Activated CD4-positive, alpha-beta memory T cell treated with anti-CD3 and anti-CD28 coated beads, Interleukin-2, amount 10 ng/mL, durations not matched to agents 7 days and 5 days (primary cell): ENCODE data around the gene KLK10. TPM values are rescaled to one million over a fixed set of nuclear protein-coding genes. Genes with fewer than 3 reads are reported as not detected.

Experiments
- CTCF ChIA-PET: fragments of 350-600 bp; sonication (Branson Sonifier 250); formaldehyde crosslinking; loops from one replicate; lab custom pipeline; 2021; ENCODE audit warnings: antibody characterized with exemption, inconsistent platforms; lab: Charles Lee
- POLR2A ChIA-PET: fragments of 350-600 bp; sonication (Branson Sonifier 250); formaldehyde crosslinking; loops from one replicate; lab custom pipeline; 2021; ENCODE audit warnings: antibody characterized with exemption; lab: Charles Lee
- DNase-seq: peaks from one replicate; pipeline ENCODE4 v3.0.0-alpha.2; 2020
- H3K27ac Mint-ChIP-seq: one replicate; pipeline ENCODE4 v1.8.0; 2021; ENCODE audit warnings: mild to moderate bottlenecking, mixed read lengths
- H3K27me3 Mint-ChIP-seq: one replicate; pipeline ENCODE4 v1.8.0; 2021; ENCODE audit warnings: mixed read lengths
- H3K36me3 Mint-ChIP-seq: one replicate; pipeline ENCODE4 v1.8.0; 2021; ENCODE audit warnings: low read depth, mixed read lengths
- H3K4me1 Mint-ChIP-seq: one replicate; pipeline ENCODE4 v1.8.0; 2021; ENCODE audit warnings: mixed read lengths
- H3K4me3 Mint-ChIP-seq: one replicate; pipeline ENCODE4 v1.8.0; 2021; ENCODE audit warnings: mild to moderate bottlenecking, mixed read lengths
- H3K9me3 Mint-ChIP-seq: one replicate; pipeline ENCODE4 v1.8.0; 2021; ENCODE audit warnings: mixed read lengths
- total RNA-seq, 2 experiments: library from RNA; stranded (reverse); gene quantifications; one replicate each; pipeline ENCODE4 v1.2.3, GENCODE V29; 2021

Gene KLK10, protein sequence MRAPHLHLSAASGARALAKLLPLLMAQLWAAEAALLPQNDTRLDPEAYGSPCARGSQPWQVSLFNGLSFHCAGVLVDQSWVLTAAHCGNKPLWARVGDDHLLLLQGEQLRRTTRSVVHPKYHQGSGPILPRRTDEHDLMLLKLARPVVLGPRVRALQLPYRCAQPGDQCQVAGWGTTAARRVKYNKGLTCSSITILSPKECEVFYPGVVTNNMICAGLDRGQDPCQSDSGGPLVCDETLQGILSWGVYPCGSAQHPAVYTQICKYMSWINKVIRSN
- not detected for total RNA-seq

DNA sequence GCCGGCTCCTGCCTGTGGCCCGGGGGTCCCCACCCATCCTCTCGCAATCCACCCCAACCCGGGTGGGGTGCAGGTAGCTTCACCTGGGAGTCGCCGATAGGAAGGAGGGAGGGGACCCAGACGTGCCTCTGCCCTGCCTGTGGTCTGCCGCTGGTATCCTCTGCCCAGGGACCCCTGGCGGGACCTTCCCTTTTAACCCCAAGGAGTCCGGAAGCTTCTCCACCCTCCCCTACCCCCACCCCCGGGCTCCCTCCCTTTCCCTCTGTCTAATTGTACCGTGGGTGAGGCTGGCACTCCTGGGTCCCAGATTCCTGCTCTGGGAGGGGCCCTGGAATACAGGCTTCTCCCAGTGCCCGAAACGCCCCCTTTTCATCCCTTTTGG is at the start of gene KLK10:
TSS of gene KLK10 (minus strand) at position 166 of the 382 bp plus-strand sequence. CDS start 579 bp downstream, outside the sequence.
- Mint-ChIP-seq H3K36me3 (peaks cover 2% of the 10 kb centered on the region), H3K27me3 (peaks cover 48% of the 10 kb centered on the region), H3K27ac (no peak within 1 kb of the TSS), H3K4me1 (peaks cover 22% of the 10 kb centered on the region), H3K9me3 (no peaks in the 10 kb centered on the region), H3K4me3 (no peak within 1 kb of the TSS)
- ChIA-PET POLR2A (no interaction called here), CTCF (no interaction called here)
- no peak for DNase-seq

DNA sequence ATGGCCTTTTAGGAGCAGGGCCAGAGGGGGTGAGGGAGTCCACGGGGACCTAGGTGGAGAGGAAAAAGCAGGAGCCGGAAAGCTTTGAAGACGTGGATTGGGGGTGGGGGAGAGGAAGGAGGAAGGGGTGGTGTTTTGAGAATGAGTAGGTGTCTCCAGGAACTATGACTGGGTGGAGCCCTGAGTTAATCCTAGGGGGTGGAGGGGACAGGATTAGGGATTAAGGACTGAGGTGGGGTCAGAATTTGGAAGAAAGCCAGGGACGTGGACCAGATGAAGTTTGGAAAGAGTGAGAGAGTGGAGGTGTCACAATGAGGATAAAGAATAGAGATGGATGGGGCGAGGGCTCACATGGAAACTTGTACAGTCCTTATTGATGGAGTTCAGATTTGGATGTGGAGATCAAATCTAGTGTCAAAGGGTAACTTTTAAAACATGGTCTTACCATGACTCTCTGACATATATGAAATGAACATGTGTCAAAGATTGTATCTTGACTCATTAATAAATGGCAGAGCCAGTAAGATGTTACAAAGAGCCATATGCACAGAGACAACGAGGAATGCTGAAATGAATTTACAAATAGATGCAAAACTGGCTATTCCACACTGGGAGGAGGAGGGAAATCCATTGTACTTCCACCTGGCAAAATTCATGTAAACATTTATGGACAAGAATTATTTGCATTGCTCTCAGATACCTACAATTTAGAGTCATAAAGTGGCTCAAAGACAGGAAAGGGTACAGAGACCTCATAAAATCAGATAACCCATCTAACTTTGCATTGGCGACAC is 47.1 kb upstream of the KLK10 start:
- Mint-ChIP-seq H3K9me3 (no peaks in the 10 kb centered on the region), H3K27ac (no peak overlapping the region), H3K4me3 (no peak overlapping the region), H3K4me1 (no peaks in the 10 kb centered on the region), H3K27me3 (peaks cover 32% of the 10 kb centered on the region), H3K36me3 (no peaks in the 10 kb centered on the region)
- ChIA-PET CTCF (no interaction called here), POLR2A (no interaction called here)
- no peak for DNase-seq

DNA sequence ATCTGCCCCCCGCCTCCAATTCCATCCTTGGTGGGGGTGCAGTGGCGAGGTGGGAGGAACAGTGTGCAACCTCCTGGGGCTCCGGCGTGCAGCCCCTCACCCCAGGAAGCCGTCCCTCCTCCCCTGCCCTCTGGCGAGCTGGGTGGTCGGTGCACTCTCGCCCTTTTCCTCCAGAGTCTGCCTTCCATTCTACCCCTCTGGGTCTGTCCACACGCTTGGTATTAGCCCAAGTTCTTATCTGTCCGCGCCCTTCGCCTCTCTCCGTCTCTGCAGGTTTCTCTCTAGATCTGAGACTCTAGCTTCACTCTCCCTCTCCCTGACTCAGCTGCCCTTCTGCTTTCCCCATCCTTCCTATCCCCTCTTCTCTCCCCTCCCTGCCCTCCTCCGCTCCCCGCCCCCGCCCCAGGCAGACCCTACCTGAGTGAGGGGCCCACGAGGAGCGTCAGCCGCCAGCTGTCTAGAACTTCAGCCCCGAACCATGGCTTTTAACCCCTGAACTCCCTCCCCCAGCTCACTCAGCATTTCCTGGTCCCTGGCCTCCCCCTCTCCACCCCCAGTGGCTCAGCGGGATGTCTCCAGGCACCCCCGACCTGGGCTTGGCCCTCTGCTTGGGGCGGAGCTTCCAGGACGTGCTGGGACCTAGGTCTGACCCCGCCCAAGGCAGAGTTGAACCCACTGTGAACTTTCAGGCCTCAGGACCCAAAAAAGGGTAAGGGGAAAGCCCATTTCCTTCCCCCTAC is 45.9 kb upstream of the KLK10 start:
- Mint-ChIP-seq H3K36me3 (no peaks in the 10 kb centered on the region), H3K27me3 (peaks cover 38% of the 10 kb centered on the region), H3K27ac (no peak overlapping the region), H3K4me3 (no peak overlapping the region), H3K9me3 (no peaks in the 10 kb centered on the region), H3K4me1 (no peaks in the 10 kb centered on the region)
- ChIA-PET POLR2A (no interaction called here), CTCF (no interaction called here)
- no peak for DNase-seq

DNA sequence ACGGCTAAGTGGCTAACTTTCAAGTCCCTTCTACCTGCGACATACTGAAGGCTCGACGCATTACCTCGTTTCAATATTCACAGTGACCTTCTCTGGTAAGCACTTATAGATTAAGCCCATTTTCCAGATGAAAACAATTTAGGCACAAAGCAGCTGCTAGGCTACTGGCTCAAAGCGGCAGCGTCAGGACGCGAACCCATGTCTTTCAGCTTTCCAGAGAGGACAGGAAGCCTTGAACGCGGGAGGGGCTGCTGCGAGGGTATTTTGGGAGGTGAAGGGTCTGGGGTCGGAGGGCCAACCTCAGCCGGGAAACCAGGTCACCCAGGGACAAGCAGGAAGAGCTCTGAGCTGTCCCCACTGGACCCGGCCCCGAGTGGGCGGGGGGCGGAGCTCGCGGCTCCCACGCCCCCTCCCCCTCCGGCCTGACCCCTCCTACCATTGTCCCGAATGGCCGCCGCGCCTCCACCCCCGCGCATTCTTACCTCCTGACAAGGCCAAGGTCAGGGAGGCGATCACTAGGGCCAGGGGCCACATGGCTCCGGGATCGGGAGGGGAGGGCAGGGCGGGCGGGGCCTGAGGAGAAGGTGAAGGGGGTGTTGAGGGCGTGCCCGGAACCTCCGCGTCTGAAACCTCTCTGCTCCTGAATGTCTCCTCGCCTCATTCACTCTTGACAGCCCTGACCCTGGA is 45.2 kb upstream of the KLK10 start, which contains the start of gene KLK13:
TSS of gene KLK13 (minus strand) at position 559 of the 687 bp plus-strand sequence. CDS start at position 534, 25 bp downstream.
- no peak for DNase-seq
- Mint-ChIP-seq H3K27me3 (peaks cover 38% of the 10 kb centered on the region), H3K36me3 (no peaks in the 10 kb centered on the region), H3K27ac (no peak within 1 kb of the TSS), H3K4me3 (no peak within 1 kb of the TSS), H3K9me3 (no peaks in the 10 kb centered on the region), H3K4me1 (no peaks in the 10 kb centered on the region)
- ChIA-PET CTCF (no interaction called here), POLR2A (no interaction called here)

DNA sequence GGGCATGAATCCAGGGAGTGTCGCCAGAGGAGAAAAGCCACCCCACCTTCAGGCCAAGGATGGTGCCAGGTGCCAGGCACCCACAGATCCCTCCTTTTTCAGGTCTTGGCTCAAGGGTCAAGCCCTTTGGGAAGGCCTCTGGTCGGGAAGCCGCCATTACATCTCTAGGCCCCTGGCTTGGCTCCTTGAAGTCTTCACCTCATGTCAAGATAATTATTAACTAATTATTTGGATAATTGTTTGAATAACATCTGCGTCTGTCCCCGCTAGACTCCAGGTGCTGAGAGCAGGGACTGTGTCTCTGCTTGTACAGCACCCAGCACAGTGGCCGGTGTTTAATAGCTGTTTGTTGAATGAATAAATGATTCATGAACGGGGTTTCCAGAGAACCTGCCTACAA is 44.2 kb upstream of the KLK10 start:
- Mint-ChIP-seq H3K4me1 (no peaks in the 10 kb centered on the region), H3K4me3 (no peak overlapping the region), H3K27ac (no peak overlapping the region), H3K36me3 (no peaks in the 10 kb centered on the region), H3K9me3 (no peaks in the 10 kb centered on the region), H3K27me3 (peaks cover 41% of the 10 kb centered on the region)
- CTCF ChIA-PET, result no interaction called here
- no peak for DNase-seq
- POLR2A ChIA-PET, result no interaction called here

DNA sequence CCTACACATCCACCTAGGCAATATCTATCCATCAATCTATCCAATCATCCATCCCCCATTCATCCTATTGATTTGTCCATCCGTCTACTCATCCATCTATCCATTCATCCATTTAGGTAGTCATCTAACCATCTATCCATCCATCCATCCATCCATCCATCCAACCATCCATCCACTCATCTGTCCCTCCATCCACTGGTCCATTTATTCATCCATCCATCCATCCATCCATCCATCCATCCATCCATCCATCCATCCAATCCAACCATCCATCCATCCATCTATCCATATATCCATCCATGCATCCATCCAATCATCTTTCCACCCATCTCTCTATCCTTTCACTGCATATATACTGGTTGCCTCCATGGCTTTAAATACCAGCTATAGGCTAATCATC is 41.5 kb upstream of the KLK10 start:
- no peaks in the 10 kb centered on the region for H3K36me3 Mint-ChIP-seq
- H3K4me3 Mint-ChIP-seq, result no peak overlapping the region
- no peak for DNase-seq
- H3K4me1 Mint-ChIP-seq, result no peaks in the 10 kb centered on the region
- POLR2A ChIA-PET, result no interaction called here
- no peak overlapping the region for H3K27ac Mint-ChIP-seq
- CTCF ChIA-PET, result no interaction called here
- H3K9me3 Mint-ChIP-seq, result no peaks in the 10 kb centered on the region
- H3K27me3 Mint-ChIP-seq, result peaks cover 43% of the 10 kb centered on the region

DNA sequence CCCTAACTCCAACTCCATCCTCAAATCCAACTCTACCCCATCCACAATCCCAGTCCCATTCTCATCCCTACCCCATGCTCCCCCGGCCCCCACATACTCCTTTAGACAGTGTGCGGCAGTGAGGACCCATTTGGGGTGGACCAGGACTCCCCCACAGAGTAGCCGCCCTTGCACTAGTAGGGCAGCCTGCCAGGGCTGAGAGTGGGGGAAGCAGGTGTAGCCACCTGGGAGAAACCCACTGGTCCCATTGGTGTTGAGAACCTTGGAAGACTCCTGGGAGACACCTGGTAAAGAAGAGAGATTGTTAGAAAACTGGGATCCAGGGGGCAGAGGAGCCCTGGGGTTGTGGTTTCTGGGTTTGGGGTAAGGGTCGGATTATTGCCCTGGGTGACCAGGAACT is 40.8 kb upstream of the KLK10 start:
- POLR2A ChIA-PET, result no interaction called here
- DNase-seq, result no peak
- no peaks in the 10 kb centered on the region for H3K9me3 Mint-ChIP-seq
- H3K27me3 Mint-ChIP-seq, result peaks cover 44% of the 10 kb centered on the region
- H3K36me3 Mint-ChIP-seq, result no peaks in the 10 kb centered on the region
- H3K4me1 Mint-ChIP-seq, result no peaks in the 10 kb centered on the region
- CTCF ChIA-PET, result no interaction called here
- no peak overlapping the region for H3K4me3 Mint-ChIP-seq
- H3K27ac Mint-ChIP-seq, result no peak overlapping the region

DNA sequence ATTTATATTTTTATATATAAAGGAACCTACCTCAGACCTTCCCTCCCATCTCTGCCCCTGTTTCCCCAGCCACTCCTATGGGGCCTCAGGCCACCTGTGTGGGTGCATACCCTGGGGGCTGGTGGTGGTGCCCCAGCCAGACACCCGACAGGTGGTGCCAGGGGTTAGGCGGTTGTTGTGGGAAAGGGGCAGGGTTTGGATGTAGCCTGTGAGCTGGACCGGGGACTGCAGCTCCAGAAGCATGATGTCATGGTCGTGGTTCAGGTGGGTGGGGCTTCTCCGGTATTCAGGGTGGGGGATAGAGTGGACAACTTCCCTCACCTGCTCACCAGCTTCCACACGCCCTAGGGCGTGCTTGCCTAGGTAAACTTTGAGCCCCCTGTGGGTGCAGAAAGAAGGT is 40.2 kb upstream of the KLK10 start:
- CTCF ChIA-PET, result no interaction called here
- Mint-ChIP-seq H3K4me1 (no peaks in the 10 kb centered on the region), H3K27ac (no peak overlapping the region), H3K4me3 (no peak overlapping the region), H3K9me3 (no peaks in the 10 kb centered on the region), H3K27me3 (peaks cover 41% of the 10 kb centered on the region), H3K36me3 (no peaks in the 10 kb centered on the region)
- POLR2A ChIA-PET, result no interaction called here
- no peak for DNase-seq

DNA sequence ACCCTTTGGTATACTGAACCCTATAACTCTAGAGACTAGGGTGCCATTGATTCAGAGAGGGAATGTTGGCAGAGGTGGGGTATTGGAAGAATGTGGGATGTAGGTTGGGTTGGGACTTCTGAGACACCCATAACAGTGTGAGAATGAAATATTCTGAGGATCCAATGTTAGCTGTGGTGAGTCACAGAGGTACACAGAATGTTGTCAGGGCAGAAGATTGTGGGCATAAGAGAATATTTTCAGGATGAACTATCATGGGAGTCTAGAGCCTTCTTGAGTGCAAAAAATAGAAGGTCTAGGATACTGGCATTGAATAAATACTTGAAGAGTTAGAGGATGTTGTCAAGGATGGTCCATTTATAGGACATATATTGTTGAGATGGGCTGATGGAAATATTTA is 36.4 kb upstream of the KLK10 start:
- ChIA-PET POLR2A (no interaction called here), CTCF (no interaction called here)
- Mint-ChIP-seq H3K36me3 (no peaks in the 10 kb centered on the region), H3K27ac (no peak overlapping the region), H3K4me1 (no peaks in the 10 kb centered on the region), H3K9me3 (no peaks in the 10 kb centered on the region), H3K4me3 (no peak overlapping the region), H3K27me3 (peaks cover 38% of the 10 kb centered on the region)
- DNase-seq, result no peak

DNA sequence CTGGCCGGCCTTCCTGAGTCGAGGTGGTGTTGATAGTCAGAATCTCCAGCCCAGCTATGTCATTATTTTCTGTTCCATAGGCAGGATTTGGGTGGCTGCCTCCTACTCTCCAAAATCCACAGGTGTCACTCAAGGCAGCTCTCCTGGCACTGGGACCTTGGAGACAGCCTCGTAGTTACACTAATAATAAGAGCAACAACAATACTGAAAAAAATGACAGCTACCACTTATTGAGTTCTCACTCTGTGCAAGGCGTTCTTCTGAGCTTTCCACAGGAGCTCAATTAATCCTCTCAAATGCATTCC is 27.5 kb upstream of the KLK10 start:
- Mint-ChIP-seq H3K4me3 (no peak overlapping the region), H3K27ac (no peak overlapping the region), H3K27me3 (peaks cover 8% of the 10 kb centered on the region), H3K36me3 (no peaks in the 10 kb centered on the region), H3K4me1 (no peaks in the 10 kb centered on the region), H3K9me3 (no peaks in the 10 kb centered on the region)
- ChIA-PET CTCF (no interaction called here), POLR2A (no interaction called here)
- DNase-seq, result no peak

DNA sequence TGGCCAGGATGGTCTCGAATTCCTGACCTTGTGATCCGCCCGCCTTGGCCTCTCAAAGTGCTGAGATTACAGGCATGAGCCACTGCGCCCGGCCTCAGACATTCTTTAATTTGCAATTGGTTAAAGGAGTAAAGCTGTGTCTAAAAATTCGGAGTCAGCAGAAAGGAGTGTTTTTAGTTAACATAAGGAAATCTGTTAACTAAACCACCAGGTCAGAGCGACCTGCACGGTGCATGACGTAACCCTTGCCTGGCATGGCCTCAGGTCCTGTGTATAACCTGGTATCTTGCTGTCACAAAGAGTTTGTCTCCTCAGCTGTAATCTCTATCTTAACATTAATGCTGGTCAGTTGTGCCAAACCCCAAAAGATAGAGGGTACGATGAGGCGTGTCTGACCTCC is 24.8 kb upstream of the KLK10 start:
- Mint-ChIP-seq H3K9me3 (no peaks in the 10 kb centered on the region), H3K27ac (no peak overlapping the region), H3K27me3 (peaks cover 8% of the 10 kb centered on the region), H3K4me1 (no peaks in the 10 kb centered on the region), H3K36me3 (no peaks in the 10 kb centered on the region), H3K4me3 (no peak overlapping the region)
- POLR2A ChIA-PET, result no interaction called here
- DNase-seq, result no peak
- CTCF ChIA-PET, result no interaction called here

DNA sequence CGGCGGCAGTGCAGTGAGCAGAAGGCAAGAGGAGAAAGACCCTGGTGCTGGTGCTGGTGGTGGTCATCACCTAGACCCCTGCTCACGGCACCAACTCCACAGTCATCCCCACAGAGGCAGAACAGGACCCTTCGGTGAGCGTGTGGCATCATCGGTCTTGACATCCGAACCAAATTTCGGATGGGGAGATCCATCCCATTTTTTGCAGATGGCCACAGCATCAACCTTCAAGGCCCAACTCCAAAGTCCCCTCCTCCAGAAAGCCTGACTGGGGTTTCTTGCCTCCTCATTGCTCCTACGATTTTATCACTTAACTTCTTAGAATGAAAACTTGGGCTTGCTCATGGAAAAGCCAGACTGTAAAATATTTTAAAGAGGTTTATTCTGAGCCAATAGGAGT is 24.0 kb upstream of the KLK10 start:
- Mint-ChIP-seq H3K36me3 (no peaks in the 10 kb centered on the region), H3K9me3 (no peaks in the 10 kb centered on the region), H3K4me1 (no peaks in the 10 kb centered on the region), H3K27me3 (peaks cover 8% of the 10 kb centered on the region), H3K4me3 (no peak overlapping the region), H3K27ac (no peak overlapping the region)
- POLR2A ChIA-PET, result no interaction called here
- CTCF ChIA-PET, result no interaction called here
- DNase-seq, result no peak

DNA sequence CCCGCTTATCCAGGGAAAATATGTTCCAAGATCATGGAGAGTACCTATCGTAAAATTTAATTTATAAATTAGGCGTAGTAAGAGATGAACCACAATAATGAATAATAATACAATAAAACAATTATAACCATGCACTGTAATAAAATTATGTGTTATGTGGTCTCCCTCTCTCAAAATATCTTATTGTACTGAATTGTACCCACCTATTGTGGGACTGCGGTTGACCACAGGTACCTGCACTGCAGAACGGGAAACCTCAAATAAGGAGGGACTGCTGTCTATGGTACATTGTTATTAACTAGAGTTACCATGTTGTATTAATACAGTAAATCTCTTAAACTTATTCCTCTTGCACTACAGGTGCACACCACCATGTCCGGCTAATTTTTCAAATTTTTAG is 20.6 kb upstream of the KLK10 start:
- Mint-ChIP-seq H3K36me3 (no peaks in the 10 kb centered on the region), H3K27me3 (peaks cover 2% of the 10 kb centered on the region), H3K4me3 (no peak overlapping the region), H3K4me1 (no peaks in the 10 kb centered on the region), H3K9me3 (no peaks in the 10 kb centered on the region), H3K27ac (no peak overlapping the region)
- DNase-seq, result no peak
- POLR2A ChIA-PET, result no interaction called here
- CTCF ChIA-PET, result no interaction called here
